HepG2 (cell line): ENCODE data around the gene NKX1-2. TPM values are rescaled to one million over a fixed set of nuclear protein-coding genes. Genes with fewer than 3 reads are reported as not detected.

Experiments
- BCLAF1 ChIP-seq: fragments of 450-650 bp; IDR thresholded peaks from 2 replicates; pipeline ENCODE4 v1.6.1; 2017; ENCODE audit warnings: mild to moderate bottlenecking
- BHLHE40 ChIP-seq: IDR thresholded peaks from 2 replicates; pipeline ENCODE4 v1.6.1; 2011; ENCODE audit warnings: low read length, improper control_type of control experiment
- CSRNP1 ChIP-seq: sonication (generic); formaldehyde crosslinking; IDR thresholded peaks from 2 replicates; pipeline ENCODE4 v1.8.1; 2023; ENCODE audit warnings: mild to moderate bottlenecking, missing genetic modification reagents
- GZF1 ChIP-seq: sonication (generic); formaldehyde crosslinking; IDR thresholded peaks from 2 replicates; pipeline ENCODE4 v1.5.1; 2020; ENCODE audit warnings: mild to moderate bottlenecking, missing genetic modification reagents
- HDAC1 ChIP-seq: sonication (generic); formaldehyde crosslinking; IDR thresholded peaks from 2 replicates; pipeline ENCODE4 v1.5.1; 2020; ENCODE audit warnings: mild to moderate bottlenecking, missing genetic modification reagents
- HHEX ChIP-seq: IDR thresholded peaks from 2 replicates; pipeline ENCODE4 v1.6.1; 2016; ENCODE audit warnings: control low read depth
- HNRNPL ChIP-seq: fragments of 200-400 bp; formaldehyde crosslinking; IDR thresholded peaks from 2 replicates; pipeline ENCODE4 v1.6.1; 2017; ENCODE audit warnings: mild to moderate bottlenecking, low read depth, low read length
- IKZF4 ChIP-seq: sonication (generic); formaldehyde crosslinking; IDR thresholded peaks from 2 replicates; pipeline ENCODE4 v1.5.1; 2020; ENCODE audit warnings: borderline replicate concordance, mild to moderate bottlenecking, low read depth, missing genetic modification reagents; ENCODE audit errors: not compliant biosample characterization
- MTF2 ChIP-seq: sonication (generic); formaldehyde crosslinking; IDR thresholded peaks from 2 replicates; pipeline ENCODE4 v1.5.0; 2020; ENCODE audit warnings: missing genetic modification reagents, borderline replicate concordance
- NKX3-1 ChIP-seq: sonication (generic); formaldehyde crosslinking; IDR thresholded peaks from 2 replicates; pipeline ENCODE4 v1.5.0; 2020; ENCODE audit warnings: missing genetic modification reagents
- NR2F1 ChIP-seq, 2 experiments: fragments of 450-650 bp in 1 of 2; formaldehyde crosslinking in 1 of 2; IDR thresholded peaks; 2 replicates each; pipeline versions ENCODE4 v1.5.0 to v1.6.1; 2016 to 2020; ENCODE audit warnings: mild to moderate bottlenecking in 1 of 2, missing compliant biosample characterization in 1 of 2, missing genetic modification reagents in 1 of 2, moderate library complexity in 1 of 2
- PHF20 ChIP-seq: sonication (generic); formaldehyde crosslinking; IDR thresholded peaks from 2 replicates; pipeline ENCODE4 v1.5.0; 2020; ENCODE audit warnings: mild to moderate bottlenecking, missing genetic modification reagents
- SMAD1 ChIP-seq: sonication (generic); formaldehyde crosslinking; IDR thresholded peaks from 2 replicates; pipeline ENCODE4 v1.4.0; 2020; ENCODE audit warnings: missing genetic modification reagents, low read depth, mild to moderate bottlenecking, borderline replicate concordance
- SP1 ChIP-seq, 2 experiments: fragments of 450-650 bp in 1 of 2; sonication (generic) in 1 of 2; formaldehyde crosslinking in 1 of 2; IDR thresholded peaks; 2 replicates each; pipeline versions ENCODE4 v1.4.0 to v1.6.1; 2016 to 2020; ENCODE audit warnings: missing genetic modification reagents in 1 of 2
- ZBTB33 ChIP-seq: sonication (generic); formaldehyde crosslinking; IDR thresholded peaks from 2 replicates; pipeline ENCODE4 v1.4.0; 2020; ENCODE audit warnings: missing genetic modification reagents
- ZNF260 ChIP-seq: sonication (generic); formaldehyde crosslinking; IDR thresholded peaks from 2 replicates; pipeline ENCODE4 v1.4.0; 2020; ENCODE audit warnings: missing genetic modification reagents, low read depth, mild to moderate bottlenecking, borderline replicate concordance
- ZNF382 ChIP-seq: sonication (generic); formaldehyde crosslinking; IDR thresholded peaks from 2 replicates; pipeline ENCODE4 v1.5.0; 2020; ENCODE audit warnings: missing genetic modification reagents, mild to moderate bottlenecking, borderline replicate concordance
- ZNF552 ChIP-seq: sonication (generic); formaldehyde crosslinking; IDR thresholded peaks from 2 replicates; pipeline ENCODE4 v1.9.0; 2022; ENCODE audit warnings: missing genetic modification reagents, mild to moderate bottlenecking, borderline replicate concordance
- ZNF557 ChIP-seq: sonication (generic); formaldehyde crosslinking; IDR thresholded peaks from 2 replicates; pipeline ENCODE4 v1.4.0; 2020; ENCODE audit warnings: missing genetic modification reagents
- ZNF7 ChIP-seq: IDR thresholded peaks from 2 replicates; pipeline ENCODE4 v1.6.1; 2016; ENCODE audit warnings: missing biosample characterization, missing genetic modification reagents
- polyA plus RNA-seq, 8 experiments: library from polyadenylated mRNA; depleted of rRNA in 3 of 8; stranded (reverse) in 7 of 8; unstranded in 1 of 8; fragments of >200 nt; fragmentation: Illumina TruSeq in 4 of 8; extraction: Trizol in 4 of 8; gene quantifications; 2 replicates each; pipeline versions ENCODE4 v1.2.1 to v1.2.3, GENCODE V29; 2011 to 2016; ENCODE audit warnings: low read depth in 4 of 8, missing spikeins in 1 of 8, mixed read lengths in 1 of 8; ENCODE audit not compliant: insufficient read depth in 1 of 8
- total RNA-seq, 5 experiments: library from RNA; depleted of rRNA; stranded (reverse); fragments of >200 nt; fragmentation: Illumina TruSeq; extraction: Trizol; gene quantifications; 2 replicates each; pipeline ENCODE4 v1.2.3, GENCODE V29; 2016; ENCODE audit warnings: low read depth in 1 of 5
- TF ChIP-seq, protein P1 (sequence below), 2 experiments: sonication (generic) in 1 of 2; formaldehyde crosslinking in 1 of 2; IDR thresholded peaks; 2 replicates each; pipeline versions ENCODE4 v1.4.0 to v1.6.1; 2018 to 2020; ENCODE audit warnings: missing genetic modification reagents in 2 of 2, borderline replicate concordance in 1 of 2, low read depth in 1 of 2, mild to moderate bottlenecking in 1 of 2, missing biosample characterization in 1 of 2

Gene NKX1-2
- total and polyA plus RNA-seq, 2 of the 13 experiments (the other 11 are each of a cell fraction or from before 2014, with no cell fraction given), result not detected

DNA sequence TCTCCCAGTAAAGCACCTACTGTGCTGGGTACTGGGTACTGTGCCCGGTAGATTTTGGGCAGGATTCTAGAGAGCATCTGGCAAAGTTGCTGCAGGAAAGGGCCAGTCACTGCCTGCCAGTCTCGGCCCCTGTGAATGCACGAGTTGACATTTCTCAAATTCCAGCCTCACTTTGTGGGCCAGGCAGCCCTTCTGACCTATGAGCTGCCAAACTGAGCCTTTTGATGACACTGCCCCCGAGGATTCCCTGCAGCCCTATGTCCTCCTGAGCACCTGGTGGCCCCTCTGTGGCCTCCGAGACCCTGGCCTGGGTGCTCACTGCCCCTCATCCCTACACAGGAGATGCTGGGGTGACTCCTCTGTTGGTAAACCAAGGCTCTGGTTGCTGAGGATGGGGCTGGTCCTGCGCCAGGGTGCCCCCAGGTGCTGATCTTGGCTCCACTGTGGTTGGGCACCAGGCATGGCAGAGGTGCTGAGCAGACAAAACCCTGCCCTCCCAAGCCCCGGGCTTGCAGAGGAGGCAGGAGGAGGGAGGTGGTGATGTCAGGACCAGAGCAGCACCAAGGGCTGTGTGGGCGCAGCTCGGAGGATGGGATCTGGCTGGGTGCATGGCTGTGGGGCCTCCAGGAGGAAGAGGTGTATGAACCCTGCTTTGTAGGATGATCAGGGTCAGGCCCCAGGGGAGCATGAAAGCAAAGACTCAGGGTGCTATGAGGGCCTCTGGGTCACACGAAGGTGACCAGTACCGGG lies 28.0 kb upstream of the NKX1-2 start (continued):
- TF ChIP-seq, protein P1, sequence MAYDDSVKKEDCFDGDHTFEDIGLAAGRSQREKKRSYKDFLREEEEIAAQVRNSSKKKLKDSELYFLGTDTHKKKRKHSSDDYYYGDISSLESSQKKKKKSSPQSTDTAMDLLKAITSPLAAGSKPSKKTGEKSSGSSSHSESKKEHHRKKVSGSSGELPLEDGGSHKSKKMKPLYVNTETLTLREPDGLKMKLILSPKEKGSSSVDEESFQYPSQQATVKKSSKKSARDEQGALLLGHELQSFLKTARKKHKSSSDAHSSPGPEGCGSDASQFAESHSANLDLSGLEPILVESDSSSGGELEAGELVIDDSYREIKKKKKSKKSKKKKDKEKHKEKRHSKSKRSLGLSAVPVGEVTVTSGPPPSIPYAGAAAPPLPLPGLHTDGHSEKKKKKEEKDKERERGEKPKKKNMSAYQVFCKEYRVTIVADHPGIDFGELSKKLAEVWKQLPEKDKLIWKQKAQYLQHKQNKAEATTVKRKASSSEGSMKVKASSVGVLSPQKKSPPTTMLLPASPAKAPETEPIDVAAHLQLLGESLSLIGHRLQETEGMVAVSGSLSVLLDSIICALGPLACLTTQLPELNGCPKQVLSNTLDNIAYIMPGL (CRISPR knock-in tag; IDR thresholded peaks at IDR 0.05; ENCODE audit: borderline replicate concordance in 1 of 2, low read depth in 1 of 2), result no peak
- TF ChIP-seq ZNF557, result no peak
- peak; percentile 31; the same call in 1 of the 2 replicates for TF ChIP-seq HDAC1 (CRISPR knock-in tag)
- TF ChIP-seq ZNF260 (CRISPR knock-in tag), result no peak
- no peak for TF ChIP-seq PHF20 (CRISPR knock-in tag)
- 0 out of 2 replicates have a peak, but pooled peaks have one; percentile 59 for TF ChIP-seq CSRNP1 (CRISPR knock-in tag)
- peak; percentile 69; the same call in 1 of the 2 replicates for TF ChIP-seq HNRNPL
- no peak for TF ChIP-seq IKZF4 (CRISPR knock-in tag)
- no peak for TF ChIP-seq ZBTB33 (CRISPR knock-in tag)
- TF ChIP-seq SMAD1 (CRISPR knock-in tag), result no peak
- no peak for TF ChIP-seq NR2F1 (CRISPR knock-in tag; IDR thresholded peaks at IDR 0.05)
- no peak for TF ChIP-seq ZNF382 (CRISPR knock-in tag)
- TF ChIP-seq BHLHE40, result no peak
- TF ChIP-seq GZF1 (CRISPR knock-in tag), result no peak
- TF ChIP-seq SP1 (IDR thresholded peaks at IDR 0.05), result no peak
- no peak for TF ChIP-seq SP1 (CRISPR knock-in tag; IDR thresholded peaks at IDR 0.05)
- TF ChIP-seq ZNF552, result no peak
- no peak for TF ChIP-seq HHEX (CRISPR knock-in tag)
- TF ChIP-seq BCLAF1, result no peak
- no peak for TF ChIP-seq MTF2 (CRISPR knock-in tag)
- no peak for TF ChIP-seq NKX3-1 (CRISPR knock-in tag)
- TF ChIP-seq ZNF7, result no peak
